Retinal pigment epithelial cell (primary cell): ENCODE data around the gene LSM5.

Source experiments
- DNase-seq: peaks from one replicate; pipeline ENCODE4 v3.0.0-alpha.2; 2010; ENCODE audit warnings: low read depth
- H3K4me3 ChIP-seq: 2 replicates; pipeline ENCODE4 v1.5.1; 2011; ENCODE audit warnings: mild to moderate bottlenecking, low read length, control low read depth, moderate library complexity
- TF ChIP-seq, protein P1 (sequence below): conservative IDR thresholded peaks from 2 replicates; pipeline ENCODE4 v1.5.1; 2011; ENCODE audit warnings: low read depth, low read length, control low read depth, inconsistent platforms

Gene LSM5

GRCh38 chr7:32461484-32461883 lies 28.7 kb downstream of the LSM5 start:
- H3K4me3 ChIP-seq = no peak overlapping the region
- TF ChIP-seq, protein P1, sequence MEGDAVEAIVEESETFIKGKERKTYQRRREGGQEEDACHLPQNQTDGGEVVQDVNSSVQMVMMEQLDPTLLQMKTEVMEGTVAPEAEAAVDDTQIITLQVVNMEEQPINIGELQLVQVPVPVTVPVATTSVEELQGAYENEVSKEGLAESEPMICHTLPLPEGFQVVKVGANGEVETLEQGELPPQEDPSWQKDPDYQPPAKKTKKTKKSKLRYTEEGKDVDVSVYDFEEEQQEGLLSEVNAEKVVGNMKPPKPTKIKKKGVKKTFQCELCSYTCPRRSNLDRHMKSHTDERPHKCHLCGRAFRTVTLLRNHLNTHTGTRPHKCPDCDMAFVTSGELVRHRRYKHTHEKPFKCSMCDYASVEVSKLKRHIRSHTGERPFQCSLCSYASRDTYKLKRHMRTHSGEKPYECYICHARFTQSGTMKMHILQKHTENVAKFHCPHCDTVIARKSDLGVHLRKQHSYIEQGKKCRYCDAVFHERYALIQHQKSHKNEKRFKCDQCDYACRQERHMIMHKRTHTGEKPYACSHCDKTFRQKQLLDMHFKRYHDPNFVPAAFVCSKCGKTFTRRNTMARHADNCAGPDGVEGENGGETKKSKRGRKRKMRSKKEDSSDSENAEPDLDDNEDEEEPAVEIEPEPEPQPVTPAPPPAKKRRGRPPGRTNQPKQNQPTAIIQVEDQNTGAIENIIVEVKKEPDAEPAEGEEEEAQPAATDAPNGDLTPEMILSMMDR = no peak
- no peak for DNase-seq

GRCh38 chr7:32459788-32460187 lies 30.4 kb downstream of the LSM5 start:
- TF ChIP-seq, protein P1 = no peak

DNA sequence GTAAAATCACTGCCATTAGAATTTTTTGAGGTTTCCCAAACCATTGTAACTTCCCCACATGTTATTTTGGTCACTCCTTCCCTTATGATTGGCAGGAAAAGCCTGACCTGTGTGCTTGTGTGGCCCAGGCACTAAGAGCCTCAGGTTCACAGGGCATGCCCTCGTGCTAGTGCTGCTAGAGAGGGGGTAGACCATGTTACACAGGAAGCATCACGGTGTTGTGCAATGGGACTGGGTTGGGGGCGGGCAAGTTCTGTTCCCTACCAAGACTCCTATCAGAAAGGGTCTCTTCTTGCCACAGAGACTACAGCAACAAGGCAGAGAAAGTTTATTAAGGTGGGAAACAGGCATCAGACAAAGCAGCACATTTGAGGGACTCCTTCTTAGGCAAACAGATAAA lies 32.2 kb downstream of the LSM5 start:
- TF ChIP-seq, protein P1 = no peak
- no peak for DNase-seq
- H3K4me3 ChIP-seq = no peak overlapping the region

More at GRCh38 chr7:32459788-32460187, 30.4 kb downstream of the LSM5 start:
- no peak overlapping the region for H3K4me3 ChIP-seq
- DNase-seq = no peak

- DNase-seq = no peak
- TF ChIP-seq, protein P1 = no peak
- H3K4me3 ChIP-seq = no peak overlapping the region
Observed at GRCh38 chr7:32453341-32454011, 36.7 kb downstream of the LSM5 start.

GRCh38 chr7:32447218-32447617 lies 43.0 kb downstream of the LSM5 start:
- no peak overlapping the region for H3K4me3 ChIP-seq
- DNase-seq = no peak
- TF ChIP-seq, protein P1 = no peak

DNA sequence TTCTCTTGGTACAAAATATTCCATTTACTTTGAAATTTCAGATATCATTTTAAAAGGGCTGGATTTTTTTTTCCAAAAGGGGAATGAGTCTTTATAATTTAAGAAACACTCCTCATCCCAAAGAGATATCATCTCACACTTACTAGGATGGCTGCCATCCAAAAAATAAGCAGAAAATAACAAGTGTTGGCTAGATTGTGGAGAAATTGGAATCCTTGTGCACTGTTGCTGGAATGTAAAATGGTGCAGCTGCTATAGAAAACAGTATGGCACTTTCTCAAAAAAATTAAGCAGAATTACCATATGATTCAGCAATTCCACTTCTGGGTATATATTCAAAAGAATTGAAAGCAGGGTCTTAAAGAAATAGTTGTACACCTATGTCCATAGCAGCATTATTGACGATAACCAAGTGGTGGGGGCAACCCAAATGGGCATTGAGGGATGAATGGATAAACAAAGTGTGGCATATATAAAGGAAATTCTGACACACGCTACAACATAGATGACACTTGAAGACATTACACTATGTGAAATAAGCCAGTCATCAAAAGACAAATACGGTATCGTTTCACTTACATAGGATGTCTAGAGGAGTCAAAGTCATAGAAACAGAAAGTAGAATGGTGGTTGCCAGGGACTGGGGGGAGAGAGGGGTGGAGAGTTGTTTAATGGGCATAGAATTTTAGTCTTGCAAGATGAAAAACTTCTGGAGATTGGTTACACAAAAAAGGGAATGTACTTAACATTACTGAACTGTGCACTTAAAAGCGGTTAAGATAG lies 53.8 kb downstream of the LSM5 start:
- TF ChIP-seq, protein P1 = no peak
- DNase-seq = no peak
- no peak overlapping the region for H3K4me3 ChIP-seq
